ENCODE data around the gene FCHSD2.

- TF ChIP-seq TAF1 (IDR thresholded peaks at IDR 0.05; ENCODE audit: borderline replicate concordance, insufficient read depth, low read length), result no peak
- no peak for TF ChIP-seq POLR2AphosphoS5 (IDR thresholded peaks at IDR 0.05; ENCODE audit: low read depth, low read length)
- no peak for TF ChIP-seq SIN3A (IDR thresholded peaks at IDR 0.05; ENCODE audit: borderline replicate concordance, insufficient read depth, low read length)
- TF ChIP-seq, protein P1, sequence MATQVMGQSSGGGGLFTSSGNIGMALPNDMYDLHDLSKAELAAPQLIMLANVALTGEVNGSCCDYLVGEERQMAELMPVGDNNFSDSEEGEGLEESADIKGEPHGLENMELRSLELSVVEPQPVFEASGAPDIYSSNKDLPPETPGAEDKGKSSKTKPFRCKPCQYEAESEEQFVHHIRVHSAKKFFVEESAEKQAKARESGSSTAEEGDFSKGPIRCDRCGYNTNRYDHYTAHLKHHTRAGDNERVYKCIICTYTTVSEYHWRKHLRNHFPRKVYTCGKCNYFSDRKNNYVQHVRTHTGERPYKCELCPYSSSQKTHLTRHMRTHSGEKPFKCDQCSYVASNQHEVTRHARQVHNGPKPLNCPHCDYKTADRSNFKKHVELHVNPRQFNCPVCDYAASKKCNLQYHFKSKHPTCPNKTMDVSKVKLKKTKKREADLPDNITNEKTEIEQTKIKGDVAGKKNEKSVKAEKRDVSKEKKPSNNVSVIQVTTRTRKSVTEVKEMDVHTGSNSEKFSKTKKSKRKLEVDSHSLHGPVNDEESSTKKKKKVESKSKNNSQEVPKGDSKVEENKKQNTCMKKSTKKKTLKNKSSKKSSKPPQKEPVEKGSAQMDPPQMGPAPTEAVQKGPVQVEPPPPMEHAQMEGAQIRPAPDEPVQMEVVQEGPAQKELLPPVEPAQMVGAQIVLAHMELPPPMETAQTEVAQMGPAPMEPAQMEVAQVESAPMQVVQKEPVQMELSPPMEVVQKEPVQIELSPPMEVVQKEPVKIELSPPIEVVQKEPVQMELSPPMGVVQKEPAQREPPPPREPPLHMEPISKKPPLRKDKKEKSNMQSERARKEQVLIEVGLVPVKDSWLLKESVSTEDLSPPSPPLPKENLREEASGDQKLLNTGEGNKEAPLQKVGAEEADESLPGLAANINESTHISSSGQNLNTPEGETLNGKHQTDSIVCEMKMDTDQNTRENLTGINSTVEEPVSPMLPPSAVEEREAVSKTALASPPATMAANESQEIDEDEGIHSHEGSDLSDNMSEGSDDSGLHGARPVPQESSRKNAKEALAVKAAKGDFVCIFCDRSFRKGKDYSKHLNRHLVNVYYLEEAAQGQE (IDR thresholded peaks at IDR 0.05; ENCODE audit: insufficient read depth in 1 of 2, low read depth in 2 of 2, low read length in 2 of 2), result no peak
- no peak for TF ChIP-seq FOXP2 (optimal IDR thresholded peaks at IDR 0.05; ENCODE audit: borderline replicate concordance, extremely low read depth, extremely low read length, insufficient read depth)
Observed at GRCh38 chr11:72921028-72921716, 220.9 kb downstream of the FCHSD2 start.

All from PFSK-1 (cell line).